Heart left ventricle (tissue), 13 donors: ENCODE data around the gene MRLN.

Experiments
- CTCF ChIP-seq, 12 donors: fragments of 200-600 bp; sonication (generic) in 4 of 12; IDR thresholded peaks; one replicate each; pipeline versions ENCODE4 v1.5.0 to v1.8.0; 2018 to 2022; ENCODE audit warnings: antibody characterized with exemption in 12 of 12, mild to moderate bottlenecking in 5 of 12
- POLR2A ChIP-seq, 2 donors: fragments of 450-650 bp; IDR thresholded peaks; one replicate each; pipeline ENCODE4 v1.6.1; 2017; ENCODE audit warnings: antibody characterized with exemption in 2 of 2, mild to moderate bottlenecking in 2 of 2, moderate library complexity in 2 of 2
- donor health status: ischemic (EF 13 %, LVEDD 7.1; RV severe dilation, severe dysfunction).
- donor health status: DM: no; HTN: yes; CAD: no.
- donor health status: DM: no; HTN: no; CAD: no.
- donor health status: ischemic (EF 25% LVEDD 6.9; RV normal size, moderate dysfunction).
- donor health status: ischemic (EF 25% LVEDD 5.7; RV mildly dilated, moderate dysfunction).
- donor health status: ischemic (EF 35%, LVEDD 5.7; RV mildly dilated, moderate dysfunction).
- donor health status: nonischemic (EF 11% LVEDD 7.7; RV severe dilation, severe dysfunction).
- donor health status: DM: yes; HTN: yes; CAD: no.
- donor health status: PGD.
- donor health status: ischemic (EF 29% LVEDD 5.4; RV normal size, mild dysfunction).
- donor health status: nonischemic (EF 23%, LVEDD 6.1; RV moderate dilation, normal function).

- TF ChIP-seq CTCF (IDR thresholded peaks at IDR 0.05) (no peak), POLR2A (IDR thresholded peaks at IDR 0.05) (no peak)
Observed at GRCh38 chr10:59713196-59713821, 39.9 kb downstream of the MRLN start.
